GM23338 (cell line): ENCODE results near the gene KLC3. TPM values are rescaled to one million over a fixed set of nuclear protein-coding genes. Genes with fewer than 3 reads are reported as not detected.
A peak's percentile ranks its signal among the peaks of the same experiment; 100 is the strongest.

Source experiments
- ATAC-seq: fragments of 200-7000 bp; cut with Tn5 transposase; 3 replicates; pipeline ENCODE4 v1.9.1; 2020
- DNase-seq: peaks from one replicate; pipeline ENCODE4 v3.0.0-alpha.2; 2015; ENCODE audit warnings: low spot score
- H2AFZ ChIP-seq: fragments of 200-600 bp; sonication (generic); 2 replicates; pipeline ENCODE4 v1.8.0; 2016; ENCODE audit warnings: antibody characterized with exemption, mild to moderate bottlenecking, moderate library complexity
- H3F3A ChIP-seq: fragments of 200-600 bp; sonication (generic); replicated peaks from 2 replicates; pipeline ENCODE4 v1.8.0; 2017; ENCODE audit warnings: antibody characterized with exemption, mixed run types, low read depth
- H3K27ac ChIP-seq: fragments of 200-600 bp; sonication (generic); 2 replicates; pipeline ENCODE4 v1.6.1; 2016; ENCODE audit warnings: low read depth
- H3K27me3 ChIP-seq: fragments of 200-600 bp; sonication (generic); 2 replicates; pipeline ENCODE4 v1.8.0; 2016; ENCODE audit warnings: mild to moderate bottlenecking, mixed run types, moderate library complexity; ENCODE audit not compliant: insufficient read depth
- H3K36me3 ChIP-seq: fragments of 200-600 bp; sonication (generic); 2 replicates; pipeline ENCODE4 v1.8.0; 2016; ENCODE audit warnings: mild to moderate bottlenecking; ENCODE audit not compliant: insufficient read depth
- H3K4me1 ChIP-seq: fragments of 200-600 bp; sonication (generic); 2 replicates; pipeline ENCODE4 v1.8.0; 2016; ENCODE audit warnings: mild to moderate bottlenecking, moderate library complexity; ENCODE audit not compliant: insufficient read depth
- H3K4me2 ChIP-seq: fragments of 200-600 bp; sonication (generic); 2 replicates; pipeline ENCODE4 v1.7.1; 2017; ENCODE audit warnings: mixed run types
- H3K4me3 ChIP-seq: fragments of 200-600 bp; sonication (generic); 2 replicates; pipeline ENCODE4 v1.6.1; 2016; ENCODE audit warnings: mixed run types
- H3K79me2 ChIP-seq: fragments of 200-600 bp; sonication (generic); replicated peaks from 2 replicates; pipeline ENCODE4 v1.8.0; 2017; ENCODE audit warnings: mild to moderate bottlenecking; ENCODE audit not compliant: insufficient read depth
- H3K9me2 ChIP-seq: fragments of 200-600 bp; sonication (generic); 2 replicates; pipeline ENCODE4 v1.8.0; 2017; ENCODE audit not compliant: insufficient read depth
- H4K20me1 ChIP-seq: fragments of 200-600 bp; sonication (generic); replicated peaks from 2 replicates; pipeline ENCODE4 v1.8.0; 2017; ENCODE audit warnings: mild to moderate bottlenecking; ENCODE audit not compliant: insufficient read depth
- H3K27ac Mint-ChIP-seq: 2 replicates; pipeline ENCODE4 v1.8.0; 2020; ENCODE audit warnings: inconsistent platforms, mild to moderate bottlenecking, moderate library complexity, mixed read lengths
- H3K27me3 Mint-ChIP-seq: 3 replicates; pipeline ENCODE4 v1.8.0; 2022; ENCODE audit warnings: low read depth, mild to moderate bottlenecking, moderate library complexity, mixed read lengths, inconsistent platforms; ENCODE audit not compliant: insufficient read depth, poor library complexity
- H3K36me3 Mint-ChIP-seq: 3 replicates; pipeline ENCODE4 v1.8.0; 2021; ENCODE audit warnings: low read depth, mild to moderate bottlenecking, inconsistent platforms, moderate library complexity, mixed read lengths
- H3K4me1 Mint-ChIP-seq: 3 replicates; pipeline ENCODE4 v1.8.0; 2020; ENCODE audit warnings: mild to moderate bottlenecking, inconsistent platforms, mixed read lengths
- H3K4me3 Mint-ChIP-seq: 3 replicates; pipeline ENCODE4 v1.8.0; 2021; ENCODE audit warnings: moderate library complexity, mild to moderate bottlenecking, inconsistent platforms, mixed read lengths
- H3K9me3 Mint-ChIP-seq: 3 replicates; pipeline ENCODE4 v1.8.0; 2020; ENCODE audit warnings: moderate library complexity, mild to moderate bottlenecking, inconsistent platforms, mixed read lengths
- CREB1 ChIP-seq: fragments of 250-450 bp; sonication (Bioruptor Pico); IDR thresholded peaks from 2 replicates; pipeline ENCODE4 v1.5.0; 2020; ENCODE audit warnings: low read depth, mild to moderate bottlenecking, moderate library complexity
- CTCF ChIP-seq, 2 experiments: fragments of 200-600 bp in 1 of 2; sonication (generic) in 1 of 2; conservative IDR thresholded peaks; 2 replicates each; pipeline versions ENCODE4 v1.5.1 to v1.6.1; 2016 to 2017; ENCODE audit warnings: antibody characterized with exemption in 2 of 2, low read depth in 2 of 2, mild to moderate bottlenecking in 2 of 2, moderate library complexity in 1 of 2
- EZH2 ChIP-seq: fragments of 200-600 bp; sonication (generic); IDR thresholded peaks from one replicate; pipeline ENCODE4 v1.8.0; 2017; ENCODE audit warnings: antibody characterized with exemption, mild to moderate bottlenecking, low read depth; ENCODE audit not compliant: unreplicated experiment
- EZH2phosphoT487 ChIP-seq: fragments of 200-600 bp; sonication (generic); IDR thresholded peaks from one replicate; pipeline ENCODE4 v1.8.1; 2018; ENCODE audit warnings: antibody characterized with exemption; ENCODE audit not compliant: unreplicated experiment
- JUNB ChIP-seq: IDR thresholded peaks from one replicate; pipeline ENCODE4 v1.6.1; 2016; ENCODE audit warnings: antibody characterized with exemption; ENCODE audit not compliant: unreplicated experiment
- NANOG ChIP-seq: IDR thresholded peaks from 2 replicates; pipeline ENCODE4 v1.6.1; 2016; ENCODE audit warnings: antibody characterized with exemption, borderline replicate concordance
- POLR2AphosphoS5 ChIP-seq: IDR thresholded peaks from 2 replicates; pipeline ENCODE4 v1.6.1; 2016; ENCODE audit warnings: antibody characterized with exemption, low read depth
- REST ChIP-seq: IDR thresholded peaks from one replicate; pipeline ENCODE4 v1.6.1; 2018; ENCODE audit warnings: antibody characterized with exemption; ENCODE audit not compliant: unreplicated experiment
- STAT1 ChIP-seq: IDR thresholded peaks from one replicate; pipeline ENCODE4 v1.6.1; 2016; ENCODE audit warnings: antibody characterized with exemption; ENCODE audit not compliant: unreplicated experiment
- ZNF114 ChIP-seq: fragments of 250-450 bp; sonication (Bioruptor Pico); IDR thresholded peaks from 2 replicates; pipeline ENCODE4 v1.5.0; 2020; ENCODE audit warnings: mild to moderate bottlenecking, moderate library complexity
- ZNF331 ChIP-seq: fragments of 250-450 bp; sonication (Bioruptor Pico); IDR thresholded peaks from 2 replicates; pipeline ENCODE4 v1.5.0; 2020; ENCODE audit warnings: low read depth, mild to moderate bottlenecking, moderate library complexity
- ZNF462 ChIP-seq: fragments of 250-450 bp; sonication (Bioruptor Pico); IDR thresholded peaks from 2 replicates; pipeline ENCODE4 v1.5.0; 2020; ENCODE audit warnings: mild to moderate bottlenecking, moderate library complexity
- polyA plus RNA-seq: library from polyadenylated mRNA; unstranded; fragments of >200 nt; fragmentation: Nextera tagmentation; extraction: Ambion mirVana; gene quantifications from 2 replicates; pipeline ENCODE4 v1.2.1, GENCODE V29; 2016
- total RNA-seq: library from RNA; depleted of rRNA; stranded (reverse); fragments of >200 nt; shearing (Covaris generic); gene quantifications from 2 replicates; pipeline ENCODE4 v1.2.3, GENCODE V29; 2014
- TF ChIP-seq, protein P1 (sequence below): IDR thresholded peaks from 2 replicates; pipeline ENCODE4 v1.6.1; 2016; ENCODE audit warnings: antibody characterized with exemption

Gene KLC3
- total and polyA plus RNA-seq, 2 experiments from 2014 or later: 3.1 to 6.4 TPM

- Histone ChIP-seq H3K4me2 (no peak overlapping the region), H3K9me2 (no peaks in the 10 kb centered on the region), H3K4me3 (no peak overlapping the region), H3K36me3 (no peaks in the 10 kb centered on the region), H3K79me2 (no peaks in the 10 kb centered on the region), H3K27me3 (peaks cover 23% of the 10 kb centered on the region), H2AFZ (no peak overlapping the region), H3F3A (peaks cover 5% of the 10 kb centered on the region; the same call in 1 of the 2 replicates), H3K4me1 (no peaks in the 10 kb centered on the region), H4K20me1 (no peaks in the 10 kb centered on the region), H3K27ac (no peak overlapping the region)
- Mint-ChIP-seq H3K9me3 (peaks cover 4% of the 10 kb centered on the region; the same call in 1 of the 3 replicates), H3K4me3 (no peak overlapping the region; the same call in 2 of the 3 replicates), H3K4me1 (no peaks in the 10 kb centered on the region; the same call in 2 of the 3 replicates), H3K36me3 (peaks cover 1% of the 10 kb centered on the region; the same call in 2 of the 3 replicates), H3K27ac (no peak overlapping the region), H3K27me3 (peaks cover 15% of the 10 kb centered on the region)
- peak; percentile 69 for DNase-seq
- peak; percentile 17 for ATAC-seq
- TF ChIP-seq CTCF (conservative IDR thresholded peaks at IDR 0.05; ENCODE audit: low read depth in 2 of 2) (no peak), CREB1 (no peak), ZNF114 (no peak), ZNF462 (CRISPR knock-in tag) (no peak), POLR2AphosphoS5 (no peak), JUNB (no peak), ZNF331 (CRISPR knock-in tag) (no peak), EZH2phosphoT487 (no peak), REST (no peak), EZH2 (no peak), NANOG (no peak), STAT1 (no peak)
- TF ChIP-seq, protein P1, sequence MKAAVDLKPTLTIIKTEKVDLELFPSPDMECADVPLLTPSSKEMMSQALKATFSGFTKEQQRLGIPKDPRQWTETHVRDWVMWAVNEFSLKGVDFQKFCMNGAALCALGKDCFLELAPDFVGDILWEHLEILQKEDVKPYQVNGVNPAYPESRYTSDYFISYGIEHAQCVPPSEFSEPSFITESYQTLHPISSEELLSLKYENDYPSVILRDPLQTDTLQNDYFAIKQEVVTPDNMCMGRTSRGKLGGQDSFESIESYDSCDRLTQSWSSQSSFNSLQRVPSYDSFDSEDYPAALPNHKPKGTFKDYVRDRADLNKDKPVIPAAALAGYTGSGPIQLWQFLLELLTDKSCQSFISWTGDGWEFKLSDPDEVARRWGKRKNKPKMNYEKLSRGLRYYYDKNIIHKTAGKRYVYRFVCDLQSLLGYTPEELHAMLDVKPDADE: no peak
These were observed 35.1 kb upstream of the KLC3 start for GRCh38 chr19:45305421-45305820.
